Measurements from ENCODE around the gene LST1.

The LST1 gene

GRCh38 chr6:31609519-31610406 is 23.7 kb downstream of the LST1 start:
- Histone ChIP-seq H3K79me2 (ENCODE audit: control insufficient read depth, low read length) (no peaks in the 10 kb centered on the region), H3K9me3 (ENCODE audit: control insufficient read depth, insufficient read depth, low read length) (no peaks in the 10 kb centered on the region), H3K4me1 (ENCODE audit: control insufficient read depth, low read length) (peaks cover 9% of the 10 kb centered on the region), H3F3A (ENCODE audit: control insufficient read depth, insufficient read depth) (peaks cover 4% of the 10 kb centered on the region), H3K27me3 (ENCODE audit: control insufficient read depth, low read length) (no peaks in the 10 kb centered on the region), H3K9me2 (replicated peaks; ENCODE audit: control insufficient read depth, low read length) (no peaks in the 10 kb centered on the region), H3K27ac (ENCODE audit: low read depth, low read length) (no peak overlapping the region), H3K36me3 (ENCODE audit: control insufficient read depth, low read length) (no peaks in the 10 kb centered on the region), H4K20me1 (ENCODE audit: control insufficient read depth, insufficient read depth, low read depth, low read length) (no peaks in the 10 kb centered on the region), H3K4me2 (ENCODE audit: low read length) (no peak overlapping the region), H3K4me3 (ENCODE audit: low read length) (no peak overlapping the region)
- no peak for TF ChIP-seq EZH2phosphoT487 (IDR thresholded peaks at IDR 0.05; ENCODE audit: borderline replicate concordance, low read length)
- TF ChIP-seq CTCF (IDR thresholded peaks at IDR 0.05; ENCODE audit: low read depth, low read length, poor library complexity, severe bottlenecking) = no peak

- Histone ChIP-seq H3K4me3 (ENCODE audit: low read length) (no peak overlapping the region), H3K9me2 (replicated peaks; ENCODE audit: control insufficient read depth, low read length) (no peaks in the 10 kb centered on the region), H3K36me3 (ENCODE audit: control insufficient read depth, low read length) (no peaks in the 10 kb centered on the region), H3K4me1 (ENCODE audit: control insufficient read depth, low read length) (peaks cover 21% of the 10 kb centered on the region), H3K27ac (ENCODE audit: low read depth, low read length) (no peak overlapping the region), H3F3A (ENCODE audit: control insufficient read depth, insufficient read depth) (peaks cover 10% of the 10 kb centered on the region), H3K79me2 (ENCODE audit: control insufficient read depth, low read length) (peaks cover 2% of the 10 kb centered on the region), H3K27me3 (ENCODE audit: control insufficient read depth, low read length) (no peaks in the 10 kb centered on the region), H3K4me2 (ENCODE audit: low read length) (no peak overlapping the region), H3K9me3 (ENCODE audit: control insufficient read depth, insufficient read depth, low read length) (no peaks in the 10 kb centered on the region), H4K20me1 (ENCODE audit: control insufficient read depth, insufficient read depth, low read depth, low read length) (no peaks in the 10 kb centered on the region)
- no peak for TF ChIP-seq EZH2phosphoT487 (IDR thresholded peaks at IDR 0.05; ENCODE audit: borderline replicate concordance, low read length)
- TF ChIP-seq CTCF (IDR thresholded peaks at IDR 0.05; ENCODE audit: low read depth, low read length, poor library complexity, severe bottlenecking) = no peak
Observed at GRCh38 chr6:31610968-31611367, 24.9 kb downstream of the LST1 start.

- Histone ChIP-seq H3K4me3 (ENCODE audit: low read length) (no peak overlapping the region), H3K9me3 (ENCODE audit: control insufficient read depth, insufficient read depth, low read length) (no peaks in the 10 kb centered on the region), H3K27ac (ENCODE audit: low read depth, low read length) (peak overlapping the region; percentile 71), H3K36me3 (ENCODE audit: control insufficient read depth, low read length) (no peaks in the 10 kb centered on the region), H3K9me2 (replicated peaks; ENCODE audit: control insufficient read depth, low read length) (no peaks in the 10 kb centered on the region), H3F3A (ENCODE audit: control insufficient read depth, insufficient read depth) (peaks cover 18% of the 10 kb centered on the region), H3K4me2 (ENCODE audit: low read length) (peak overlapping the region; percentile 93), H3K79me2 (ENCODE audit: control insufficient read depth, low read length) (peaks cover 9% of the 10 kb centered on the region), H4K20me1 (ENCODE audit: control insufficient read depth, insufficient read depth, low read depth, low read length) (no peaks in the 10 kb centered on the region), H3K4me1 (ENCODE audit: control insufficient read depth, low read length) (peaks cover 34% of the 10 kb centered on the region), H3K27me3 (ENCODE audit: control insufficient read depth, low read length) (no peaks in the 10 kb centered on the region)
- no peak for TF ChIP-seq CTCF (IDR thresholded peaks at IDR 0.05; ENCODE audit: low read depth, low read length, poor library complexity, severe bottlenecking)
- no peak for TF ChIP-seq EZH2phosphoT487 (IDR thresholded peaks at IDR 0.05; ENCODE audit: borderline replicate concordance, low read length)
Observed at GRCh38 chr6:31614075-31614619, 28.1 kb downstream of the LST1 start.
